Thoracic aorta (tissue), 2 donors: Measurements from ENCODE around the gene LRRC4. TPM values are rescaled to one million over a fixed set of nuclear protein-coding genes. Genes with fewer than 3 reads are reported as not detected.

Source experiments
- ATAC-seq: fragments of 150-250 bp; one replicate; pipeline ENCODE4 v1.8.0; 2017; ENCODE audit warnings: low read depth; ENCODE audit not compliant: insufficient number of reproducible peaks, low FRiP score
- DNase-seq: peaks from one replicate; pipeline ENCODE4 v3.0.0-alpha.2; 2020; ENCODE audit warnings: low spot score
- H3K27ac ChIP-seq, 2 donors: fragments of 200-600 bp; sonication (generic); 1 replicate in 1 of 2; 2 replicates in 1 of 2; pipeline ENCODE4 v1.5.1; 2016; ENCODE audit warnings: mild to moderate bottlenecking in 2 of 2, moderate library complexity in 2 of 2
- H3K27me3 ChIP-seq: fragments of 200-600 bp; sonication (generic); replicated peaks from 2 replicates; pipeline ENCODE4 v1.6.0; 2016; ENCODE audit warnings: mild to moderate bottlenecking; ENCODE audit not compliant: insufficient read depth
- H3K36me3 ChIP-seq: fragments of 200-600 bp; sonication (generic); one replicate; pipeline ENCODE4 v1.5.1; 2016
- H3K4me1 ChIP-seq, 2 donors: fragments of 200-600 bp; sonication (generic); 1 replicate in 1 of 2; 2 replicates in 1 of 2; pipeline versions ENCODE4 v1.5.1 to v1.6.0; 2016; ENCODE audit warnings: low read depth in 2 of 2, mild to moderate bottlenecking in 1 of 2; ENCODE audit not compliant: control insufficient read depth in 1 of 2
- H3K4me3 ChIP-seq: fragments of 200-600 bp; sonication (generic); 2 replicates; pipeline ENCODE4 v1.5.1; 2016; ENCODE audit warnings: mild to moderate bottlenecking
- H3K9me3 ChIP-seq: fragments of 200-600 bp; sonication (generic); 2 replicates; pipeline ENCODE4 v1.5.1; 2016
- total RNA-seq, 2 donors: library from RNA; depleted of rRNA; stranded (reverse); fragments of >200 nt; gene quantifications; one replicate each; pipeline versions ENCODE4 v1.1.0 to v1.2.3, GENCODE V29; 2016
- TF ChIP-seq, protein P1 (sequence below): fragments of 200-600 bp; sonication (generic); IDR thresholded peaks from one replicate; pipeline ENCODE4 v1.5.1; 2019; ENCODE audit warnings: antibody characterized with exemption

The LRRC4 gene, protein sequence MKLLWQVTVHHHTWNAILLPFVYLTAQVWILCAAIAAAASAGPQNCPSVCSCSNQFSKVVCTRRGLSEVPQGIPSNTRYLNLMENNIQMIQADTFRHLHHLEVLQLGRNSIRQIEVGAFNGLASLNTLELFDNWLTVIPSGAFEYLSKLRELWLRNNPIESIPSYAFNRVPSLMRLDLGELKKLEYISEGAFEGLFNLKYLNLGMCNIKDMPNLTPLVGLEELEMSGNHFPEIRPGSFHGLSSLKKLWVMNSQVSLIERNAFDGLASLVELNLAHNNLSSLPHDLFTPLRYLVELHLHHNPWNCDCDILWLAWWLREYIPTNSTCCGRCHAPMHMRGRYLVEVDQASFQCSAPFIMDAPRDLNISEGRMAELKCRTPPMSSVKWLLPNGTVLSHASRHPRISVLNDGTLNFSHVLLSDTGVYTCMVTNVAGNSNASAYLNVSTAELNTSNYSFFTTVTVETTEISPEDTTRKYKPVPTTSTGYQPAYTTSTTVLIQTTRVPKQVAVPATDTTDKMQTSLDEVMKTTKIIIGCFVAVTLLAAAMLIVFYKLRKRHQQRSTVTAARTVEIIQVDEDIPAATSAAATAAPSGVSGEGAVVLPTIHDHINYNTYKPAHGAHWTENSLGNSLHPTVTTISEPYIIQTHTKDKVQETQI
- total RNA-seq, result 1 to 10 TPM in 1 of 2 donors, under 1 TPM in 1; 0.85 to 2.2 TPM

DNA sequence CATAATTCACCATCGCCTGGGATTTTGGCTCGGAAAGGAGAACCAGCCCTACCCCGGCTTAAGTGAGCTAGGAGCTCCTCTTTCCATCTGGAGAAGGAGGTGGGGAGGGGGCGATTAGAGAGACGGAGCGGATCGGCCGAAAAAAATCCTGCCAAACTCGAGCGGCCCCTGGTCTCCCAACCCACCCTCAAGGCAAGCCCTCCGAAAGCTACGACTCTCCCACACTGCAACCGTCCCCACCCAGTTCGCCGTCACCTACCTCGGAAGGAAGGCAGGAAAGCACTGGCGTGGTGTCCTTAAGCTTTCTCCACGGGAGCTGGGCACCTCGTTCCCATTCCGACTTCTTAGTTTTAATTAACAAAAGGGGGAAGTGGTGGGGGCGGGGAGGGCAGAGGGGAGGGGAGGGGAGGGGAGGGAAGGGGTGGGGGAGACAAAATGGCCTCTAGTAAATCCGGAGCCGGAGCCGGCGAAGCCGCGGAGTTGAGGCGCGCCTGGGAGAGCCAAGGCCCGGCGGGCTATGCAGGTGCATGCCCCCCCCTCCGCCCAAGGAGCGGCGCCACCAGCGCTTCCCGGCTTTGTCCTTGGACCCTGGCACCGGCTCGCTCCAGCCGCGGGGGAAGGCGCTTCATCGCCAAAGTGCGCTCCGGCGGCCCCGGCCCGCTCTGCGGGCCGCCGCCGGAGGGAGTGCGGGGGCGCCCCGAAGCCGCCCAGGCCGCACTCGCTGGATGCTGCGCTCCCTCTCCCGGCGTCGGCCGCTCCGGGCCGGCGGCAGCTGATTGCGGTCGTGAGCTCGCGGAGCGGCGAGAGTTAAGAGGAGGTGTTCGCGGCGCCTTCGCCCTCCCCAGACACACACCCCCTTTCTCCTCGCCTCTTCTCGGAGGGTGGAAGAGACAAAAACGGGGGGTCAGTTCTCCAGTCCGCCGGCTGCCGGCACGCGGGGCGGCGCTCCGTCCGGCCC lies at the start of gene LRRC4:
TSS of gene LRRC4 (minus strand) at position 784 of the 958 bp plus-strand sequence. CDS start 797 bp downstream, outside the sequence.
- TF ChIP-seq, protein P1, sequence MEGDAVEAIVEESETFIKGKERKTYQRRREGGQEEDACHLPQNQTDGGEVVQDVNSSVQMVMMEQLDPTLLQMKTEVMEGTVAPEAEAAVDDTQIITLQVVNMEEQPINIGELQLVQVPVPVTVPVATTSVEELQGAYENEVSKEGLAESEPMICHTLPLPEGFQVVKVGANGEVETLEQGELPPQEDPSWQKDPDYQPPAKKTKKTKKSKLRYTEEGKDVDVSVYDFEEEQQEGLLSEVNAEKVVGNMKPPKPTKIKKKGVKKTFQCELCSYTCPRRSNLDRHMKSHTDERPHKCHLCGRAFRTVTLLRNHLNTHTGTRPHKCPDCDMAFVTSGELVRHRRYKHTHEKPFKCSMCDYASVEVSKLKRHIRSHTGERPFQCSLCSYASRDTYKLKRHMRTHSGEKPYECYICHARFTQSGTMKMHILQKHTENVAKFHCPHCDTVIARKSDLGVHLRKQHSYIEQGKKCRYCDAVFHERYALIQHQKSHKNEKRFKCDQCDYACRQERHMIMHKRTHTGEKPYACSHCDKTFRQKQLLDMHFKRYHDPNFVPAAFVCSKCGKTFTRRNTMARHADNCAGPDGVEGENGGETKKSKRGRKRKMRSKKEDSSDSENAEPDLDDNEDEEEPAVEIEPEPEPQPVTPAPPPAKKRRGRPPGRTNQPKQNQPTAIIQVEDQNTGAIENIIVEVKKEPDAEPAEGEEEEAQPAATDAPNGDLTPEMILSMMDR, result no peak
- no peak within 1 kb of the TSS for H3K27ac ChIP-seq

DNA sequence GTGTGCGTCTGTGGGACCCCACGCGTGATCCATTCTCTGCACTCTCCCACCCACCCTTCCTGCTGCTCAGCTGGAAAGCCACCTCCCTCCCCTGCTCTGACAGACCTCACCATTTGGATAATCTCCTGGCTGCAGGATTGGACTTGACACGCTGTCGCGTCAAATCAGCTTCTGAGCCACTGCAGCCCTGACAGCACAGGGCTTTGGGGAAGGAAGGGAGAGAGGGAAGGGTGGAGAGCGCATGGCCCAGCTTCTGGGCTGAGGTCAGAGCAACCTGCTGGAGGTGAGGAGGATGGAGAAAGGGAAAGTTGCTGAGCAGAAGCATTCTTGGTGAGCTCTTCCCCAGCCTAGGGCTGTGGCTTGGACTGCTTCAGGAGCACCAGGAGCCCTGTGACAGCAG lies 48.9 kb upstream of the LRRC4 start:
- H3K4me3 ChIP-seq, result no peak overlapping the region
- TF ChIP-seq, protein P1, result no peak
- H3K27me3 ChIP-seq, result no peaks in the 10 kb centered on the region
- H3K36me3 ChIP-seq, result peaks cover 30% of the 10 kb centered on the region
- H3K4me1 ChIP-seq, result no peaks in the 10 kb centered on the region
- H3K27ac ChIP-seq, result no peak overlapping the region
- no peaks in the 10 kb centered on the region for H3K9me3 ChIP-seq
- ATAC-seq, result no peak
- DNase-seq, result no peak

More for the DNA sequence above, at the start of gene LRRC4:
- ATAC-seq (no peak), DNase-seq (no peak)
- Histone ChIP-seq H3K27me3 (no peaks in the 10 kb centered on the region), H3K36me3 (no peaks in the 10 kb centered on the region), H3K4me1 (peaks cover 5% of the 10 kb centered on the region in 2 donors), H3K4me3 (peak within 1 kb of the TSS; percentile 71), H3K9me3 (no peaks in the 10 kb centered on the region)

DNA sequence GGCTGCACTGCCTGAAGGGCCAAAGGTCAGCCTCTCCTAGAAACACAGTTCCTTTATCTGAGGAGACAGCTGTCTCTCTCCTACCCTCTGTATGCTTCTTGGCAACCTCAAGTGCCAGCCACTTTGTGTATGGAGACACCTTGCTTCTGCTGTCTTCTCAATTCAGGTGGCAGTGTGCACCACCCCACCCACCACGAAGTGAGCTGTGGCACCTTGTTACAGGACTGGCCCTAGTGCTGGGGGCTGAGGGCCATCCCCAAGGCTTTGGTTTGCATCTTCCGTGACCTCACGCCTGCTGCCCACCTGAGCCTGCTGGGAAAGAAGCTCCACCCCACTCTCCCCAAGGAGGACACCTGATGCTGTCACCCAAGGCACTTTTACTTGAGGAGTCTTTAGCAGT lies 47.1 kb upstream of the LRRC4 start:
- H3K36me3 ChIP-seq, result peaks cover 30% of the 10 kb centered on the region
- TF ChIP-seq, protein P1, result no peak
- ATAC-seq (no peak), DNase-seq (no peak)
- H3K4me1 ChIP-seq, result no peaks in the 10 kb centered on the region
- no peak overlapping the region for H3K27ac ChIP-seq
- no peaks in the 10 kb centered on the region for H3K9me3 ChIP-seq
- H3K27me3 ChIP-seq, result no peaks in the 10 kb centered on the region
- H3K4me3 ChIP-seq, result no peak overlapping the region

DNA sequence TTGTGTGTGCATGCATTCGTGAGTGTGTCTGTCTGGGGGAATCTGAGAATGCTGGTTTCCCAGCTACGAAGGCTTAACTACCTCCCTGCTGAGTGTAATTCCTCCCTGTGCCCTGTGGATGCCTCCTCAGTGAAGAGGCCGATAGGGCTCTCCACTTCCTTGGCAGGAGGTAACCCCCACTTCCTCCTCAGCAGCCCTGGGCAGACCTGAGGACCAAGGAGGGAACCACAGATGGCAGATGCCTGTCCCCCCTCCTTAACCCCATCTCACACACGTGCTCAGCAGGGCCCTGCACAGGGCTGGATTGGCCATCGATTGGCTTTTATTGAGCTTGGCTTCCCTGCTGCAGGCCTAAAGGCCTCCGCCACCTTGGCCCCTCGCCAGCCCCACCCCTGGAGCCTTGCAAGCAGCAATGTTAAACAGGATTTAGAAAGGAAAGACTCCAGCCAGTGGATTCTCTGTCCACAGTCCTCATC lies 45.6 kb upstream of the LRRC4 start:
- H3K27ac ChIP-seq, result no peak overlapping the region
- H3K9me3 ChIP-seq, result no peaks in the 10 kb centered on the region
- ATAC-seq (no peak), DNase-seq (no peak)
- H3K4me1 ChIP-seq, result no peaks in the 10 kb centered on the region
- no peaks in the 10 kb centered on the region for H3K27me3 ChIP-seq
- TF ChIP-seq, protein P1, result no peak
- no peak overlapping the region for H3K4me3 ChIP-seq
- H3K36me3 ChIP-seq, result peaks cover 24% of the 10 kb centered on the region
